COR-L47 (cell line): Measurements from ENCODE around the gene PRR19.
"Not testable (repeated sequence)": the region's sequence is repeated elsewhere in the genome, so short reads cannot be mapped to it uniquely, and the experiment has no call there.

Source experiments
- DNase-seq: peaks from one replicate; lab custom pipeline; 2025; lab: John Stamatoyannopoulos, UW

Gene PRR19

GRCh38 chr19:42325896-42326771 is 24.2 kb downstream of the PRR19 start:
- DNase-seq: no peak

- no peak for DNase-seq
Measured at GRCh38 chr19:42326969-42327368, 25.0 kb downstream of the PRR19 start.

- DNase-seq: no peak
Measured at GRCh38 chr19:42327381-42327780, 25.4 kb downstream of the PRR19 start.

GRCh38 chr19:42328106-42328505 is 26.2 kb downstream of the PRR19 start:
- no peak for DNase-seq

- DNase-seq: no peak
Measured at GRCh38 chr19:42328854-42329253, 26.9 kb downstream of the PRR19 start.

- DNase-seq: no peak
Measured at GRCh38 chr19:42330241-42330711, 28.3 kb downstream of the PRR19 start.

GRCh38 chr19:42331333-42331732 is 29.4 kb downstream of the PRR19 start:
- DNase-seq: not testable (repeated sequence)

GRCh38 chr19:42332059-42332458 is 30.1 kb downstream of the PRR19 start:
- DNase-seq: no peak

- DNase-seq: no peak
Measured at GRCh38 chr19:42333018-42333417, 31.1 kb downstream of the PRR19 start.

- no peak for DNase-seq
Measured at GRCh38 chr19:42333975-42334696, 32.2 kb downstream of the PRR19 start.

GRCh38 chr19:42334697-42335373 is 32.9 kb downstream of the PRR19 start:
- DNase-seq: no peak

- no peak for DNase-seq
Measured at GRCh38 chr19:42335374-42335936, 33.5 kb downstream of the PRR19 start.

- DNase-seq: no peak
Measured at GRCh38 chr19:42335971-42336370, 34.0 kb downstream of the PRR19 start.

- not testable (repeated sequence) for DNase-seq
Measured at GRCh38 chr19:42339126-42339860, 37.4 kb downstream of the PRR19 start.

GRCh38 chr19:42339922-42340321 is 38.0 kb downstream of the PRR19 start:
- DNase-seq: not testable (repeated sequence)

GRCh38 chr19:42343344-42344110 is 41.6 kb downstream of the PRR19 start:
- DNase-seq: no peak

GRCh38 chr19:42344336-42344893 is 42.5 kb downstream of the PRR19 start:
- DNase-seq: no peak

GRCh38 chr19:42345191-42345812 is 43.4 kb downstream of the PRR19 start:
- DNase-seq: no peak

- no peak for DNase-seq
Measured at GRCh38 chr19:42348211-42348610, 46.3 kb downstream of the PRR19 start.
